GM23248 (cell line): ENCODE measurements around the gene ARSD.

Source experiments
- EZH2 ChIP-seq: fragments of 200-600 bp; sonication (generic); IDR thresholded peaks from 2 replicates; pipeline ENCODE4 v1.6.1; 2018; ENCODE audit warnings: antibody characterized with exemption, mild to moderate bottlenecking; ENCODE audit not compliant: insufficient read depth, poor library complexity, severe bottlenecking
- EZH2phosphoT487 ChIP-seq: fragments of 200-600 bp; sonication (generic); IDR thresholded peaks from 2 replicates; pipeline ENCODE4 v1.6.1; 2018; ENCODE audit warnings: antibody characterized with exemption, moderate library complexity, mild to moderate bottlenecking, low read depth; ENCODE audit not compliant: insufficient read depth

DNA sequence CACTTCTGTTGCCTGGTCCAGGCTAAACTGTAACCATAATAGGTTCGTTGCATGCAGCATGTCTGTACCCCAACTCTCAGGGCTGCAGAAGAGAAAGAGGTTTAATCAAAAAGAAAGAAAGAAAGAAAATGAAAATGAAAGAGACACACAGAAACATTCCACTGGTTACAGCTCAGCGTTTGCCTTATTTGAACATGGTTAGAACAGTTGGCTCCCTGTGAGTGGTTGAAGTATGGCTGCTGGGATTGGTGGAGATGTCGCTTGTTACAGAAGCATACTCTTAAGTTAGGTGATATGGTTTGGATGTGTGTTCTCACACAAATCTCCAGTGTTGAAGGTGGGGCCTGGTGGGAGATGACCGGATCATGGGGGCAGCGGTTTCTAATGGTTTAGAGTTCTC is 36.3 kb downstream of the ARSD start:
- TF ChIP-seq EZH2 (no peak), EZH2phosphoT487 (no peak)
